ENCODE results near the gene NRG3.

DNA sequence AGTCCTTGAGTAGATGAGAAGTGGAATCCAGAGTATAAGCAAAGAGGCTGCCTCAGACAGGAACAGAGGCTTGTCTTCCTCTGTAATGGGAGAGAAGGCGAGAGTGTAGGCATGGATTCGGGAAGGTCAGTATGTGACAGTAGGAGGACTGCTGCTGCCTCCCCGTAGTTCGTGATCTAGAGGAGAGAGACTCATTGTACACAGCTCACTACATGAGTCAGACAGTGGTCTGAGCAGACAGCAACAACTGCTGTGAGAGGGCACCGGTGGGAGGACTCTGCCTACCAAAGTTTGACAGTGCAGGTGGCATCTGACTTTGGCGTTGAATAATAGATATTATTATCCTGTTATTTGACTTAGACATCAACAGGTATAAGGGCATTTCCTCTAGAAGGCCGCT, 319.4 kb downstream of the NRG3 start:
- TF ChIP-seq, protein P1, sequence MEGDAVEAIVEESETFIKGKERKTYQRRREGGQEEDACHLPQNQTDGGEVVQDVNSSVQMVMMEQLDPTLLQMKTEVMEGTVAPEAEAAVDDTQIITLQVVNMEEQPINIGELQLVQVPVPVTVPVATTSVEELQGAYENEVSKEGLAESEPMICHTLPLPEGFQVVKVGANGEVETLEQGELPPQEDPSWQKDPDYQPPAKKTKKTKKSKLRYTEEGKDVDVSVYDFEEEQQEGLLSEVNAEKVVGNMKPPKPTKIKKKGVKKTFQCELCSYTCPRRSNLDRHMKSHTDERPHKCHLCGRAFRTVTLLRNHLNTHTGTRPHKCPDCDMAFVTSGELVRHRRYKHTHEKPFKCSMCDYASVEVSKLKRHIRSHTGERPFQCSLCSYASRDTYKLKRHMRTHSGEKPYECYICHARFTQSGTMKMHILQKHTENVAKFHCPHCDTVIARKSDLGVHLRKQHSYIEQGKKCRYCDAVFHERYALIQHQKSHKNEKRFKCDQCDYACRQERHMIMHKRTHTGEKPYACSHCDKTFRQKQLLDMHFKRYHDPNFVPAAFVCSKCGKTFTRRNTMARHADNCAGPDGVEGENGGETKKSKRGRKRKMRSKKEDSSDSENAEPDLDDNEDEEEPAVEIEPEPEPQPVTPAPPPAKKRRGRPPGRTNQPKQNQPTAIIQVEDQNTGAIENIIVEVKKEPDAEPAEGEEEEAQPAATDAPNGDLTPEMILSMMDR (conservative IDR thresholded peaks at IDR 0.05; ENCODE audit: low read depth, low read length) = no peak
- TF ChIP-seq POLR2A (IDR thresholded peaks at IDR 0.05; ENCODE audit: low read depth, low read length) = no peak

Data from IMR-90 (cell line).